Gastrocnemius medialis (tissue), 4 donors: ENCODE results near the gene TPRKB.

Experiments
- CTCF ChIP-seq, 5 experiments: fragments of 450-650 bp in 3 of 5; fragments of 200-600 bp in 2 of 5; sonication (generic) in 2 of 5; IDR thresholded peaks in 4 of 5; conservative IDR thresholded peaks in 1 of 5; 1 replicate in 4 of 5; 2 replicates in 1 of 5; pipeline ENCODE4 v1.5.1; 2016 to 2019; ENCODE audit warnings: antibody characterized with exemption in 5 of 5, mild to moderate bottlenecking in 3 of 5, moderate library complexity in 3 of 5
- POLR2A ChIP-seq, 2 donors: fragments of 450-650 bp; IDR thresholded peaks; one replicate each; pipeline ENCODE4 v1.6.1; 2017; ENCODE audit warnings: antibody characterized with exemption in 2 of 2, mild to moderate bottlenecking in 2 of 2, moderate library complexity in 2 of 2

- TF ChIP-seq POLR2A (IDR thresholded peaks at IDR 0.05) = no peak
- no peak for TF ChIP-seq CTCF (IDR thresholded peaks at IDR 0.05 in 4 of 5, conservative IDR thresholded peaks at IDR 0.05 in 1 of 5)
Observed at GRCh38 chr2:73707058-73707457, 30.1 kb downstream of the TPRKB start.
